ENCODE data around the gene BRSK2. TPM values are rescaled to one million over a fixed set of nuclear protein-coding genes. Genes with fewer than 3 reads are reported as not detected.

BRSK2 gene
- total RNA-seq, 3 donors from 2014 or later: 0.15 to 0.80 (median 0.66) TPM

DNA sequence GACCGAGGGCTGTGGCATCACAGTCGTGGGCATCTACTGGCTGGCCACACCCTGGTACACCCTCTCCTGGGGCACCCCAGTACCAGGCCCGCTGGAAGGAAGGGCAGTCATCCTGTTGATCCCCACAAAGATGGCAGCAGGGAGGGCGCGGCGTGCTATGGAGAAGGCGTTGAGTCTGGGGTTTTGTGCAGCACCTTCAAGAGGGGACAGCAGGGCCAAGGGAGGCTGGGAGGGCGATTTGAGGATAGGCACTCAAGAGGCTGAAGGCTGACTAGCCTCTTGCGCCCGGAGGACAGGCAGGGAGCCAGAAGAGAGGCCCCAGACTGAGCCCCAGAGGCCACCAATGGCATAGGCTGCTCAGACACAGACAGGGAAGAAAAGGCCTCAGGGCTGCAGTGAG, 2.2 kb upstream of the BRSK2 start:
- TF ChIP-seq POLR2AphosphoS5 (IDR thresholded peaks at IDR 0.05) (no peak), POLR2A (IDR thresholded peaks at IDR 0.05) (no peak)
- TF ChIP-seq, protein P1, sequence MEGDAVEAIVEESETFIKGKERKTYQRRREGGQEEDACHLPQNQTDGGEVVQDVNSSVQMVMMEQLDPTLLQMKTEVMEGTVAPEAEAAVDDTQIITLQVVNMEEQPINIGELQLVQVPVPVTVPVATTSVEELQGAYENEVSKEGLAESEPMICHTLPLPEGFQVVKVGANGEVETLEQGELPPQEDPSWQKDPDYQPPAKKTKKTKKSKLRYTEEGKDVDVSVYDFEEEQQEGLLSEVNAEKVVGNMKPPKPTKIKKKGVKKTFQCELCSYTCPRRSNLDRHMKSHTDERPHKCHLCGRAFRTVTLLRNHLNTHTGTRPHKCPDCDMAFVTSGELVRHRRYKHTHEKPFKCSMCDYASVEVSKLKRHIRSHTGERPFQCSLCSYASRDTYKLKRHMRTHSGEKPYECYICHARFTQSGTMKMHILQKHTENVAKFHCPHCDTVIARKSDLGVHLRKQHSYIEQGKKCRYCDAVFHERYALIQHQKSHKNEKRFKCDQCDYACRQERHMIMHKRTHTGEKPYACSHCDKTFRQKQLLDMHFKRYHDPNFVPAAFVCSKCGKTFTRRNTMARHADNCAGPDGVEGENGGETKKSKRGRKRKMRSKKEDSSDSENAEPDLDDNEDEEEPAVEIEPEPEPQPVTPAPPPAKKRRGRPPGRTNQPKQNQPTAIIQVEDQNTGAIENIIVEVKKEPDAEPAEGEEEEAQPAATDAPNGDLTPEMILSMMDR (IDR thresholded peaks at IDR 0.05): no peak
- DNase-seq (ENCODE audit: low spot score in 2 of 2): no peak
- intact Hi-C loops (cut with DNase I; ENCODE audit: low total_unique reads): no loop called here

DNA sequence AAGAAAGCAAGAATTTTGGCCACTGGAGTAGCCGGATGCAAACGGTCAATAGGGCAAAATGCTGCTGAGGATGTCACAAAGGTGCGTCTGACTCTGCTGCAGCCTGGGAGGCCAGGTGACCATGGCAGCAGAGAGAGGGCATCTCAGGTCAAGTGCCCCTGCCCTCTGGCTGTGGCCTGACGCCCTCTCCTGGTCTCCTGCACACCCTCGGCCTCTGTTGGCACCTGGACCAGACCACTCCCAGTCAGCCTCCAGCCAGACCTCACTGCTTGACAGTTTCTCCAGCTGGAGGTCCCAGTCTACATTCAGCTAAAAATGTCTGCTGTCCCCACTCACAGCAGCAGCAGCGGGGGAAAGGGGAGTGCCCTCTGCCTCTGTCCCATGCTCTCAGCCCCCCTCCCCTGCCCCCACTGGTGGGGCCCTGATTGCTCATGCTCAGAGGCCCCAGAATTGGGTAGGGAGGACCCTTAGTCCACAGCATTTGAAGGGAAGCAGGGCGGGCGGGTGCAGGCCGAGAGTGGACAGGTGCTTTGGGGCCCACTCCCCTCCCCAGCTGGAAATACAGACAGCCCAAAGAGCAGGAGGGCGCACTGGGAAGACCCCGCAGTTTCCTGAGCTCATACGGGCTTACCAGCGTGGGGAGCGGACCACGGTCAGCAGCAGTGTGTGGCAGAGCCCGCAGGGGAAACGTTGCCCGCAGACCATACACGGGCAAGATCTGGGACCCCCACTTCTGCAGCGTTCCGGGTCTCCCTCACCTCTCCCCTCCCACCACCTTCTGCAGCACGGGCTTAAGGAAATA, 1.6 kb upstream of the BRSK2 start:
- Histone ChIP-seq H3K27ac (no peak overlapping the region), H3K27me3 (peaks cover 3 to 26% of the 10 kb centered on the region in 2 donors), H3K4me1 (peaks cover 4 to 5% of the 10 kb centered on the region in 2 donors), H3K36me3 (no peaks in the 10 kb centered on the region), H3K4me3 (no peak overlapping the region), H3K9me3 (no peaks in the 10 kb centered on the region)
- DNase-seq (ENCODE audit: low spot score in 2 of 2): no peak
- TF ChIP-seq, protein P1 (IDR thresholded peaks at IDR 0.05): no peak
- TF ChIP-seq POLR2A (IDR thresholded peaks at IDR 0.05) (no peak), POLR2AphosphoS5 (IDR thresholded peaks at IDR 0.05) (no peak)
- intact Hi-C loops (cut with DNase I; ENCODE audit: low total_unique reads): no loop called here

More for the DNA sequence above, 2.2 kb upstream of the BRSK2 start:
- Histone ChIP-seq H3K27ac (no peak overlapping the region), H3K36me3 (no peaks in the 10 kb centered on the region), H3K4me3 (no peak overlapping the region), H3K9me3 (no peaks in the 10 kb centered on the region), H3K4me1 (peaks cover 4 to 5% of the 10 kb centered on the region in 2 donors), H3K27me3 (peaks cover 3 to 20% of the 10 kb centered on the region in 2 donors)

DNA sequence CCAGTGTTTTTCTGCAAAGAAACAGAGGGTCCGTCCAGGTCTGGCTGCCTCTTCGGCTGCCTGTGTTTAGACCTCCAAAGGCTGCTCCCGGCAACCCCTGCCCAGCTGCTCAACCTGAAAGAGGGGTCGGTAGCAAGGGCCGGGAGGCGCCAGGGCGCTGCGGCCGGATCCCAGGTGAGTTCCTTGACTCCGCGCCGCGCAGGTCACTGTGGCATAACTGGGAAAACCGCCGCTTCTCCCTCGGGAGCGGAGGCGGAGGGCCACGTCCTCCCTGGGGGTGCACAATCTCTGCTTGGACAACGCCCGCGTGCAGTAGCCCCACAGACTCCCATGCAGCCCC, 1.0 kb upstream of the BRSK2 start:
- Histone ChIP-seq H3K36me3 (no peaks in the 10 kb centered on the region), H3K4me1 (peaks cover 4 to 5% of the 10 kb centered on the region in 2 donors), H3K27me3 (peaks cover 3 to 32% of the 10 kb centered on the region in 2 donors), H3K27ac (no peak overlapping the region), H3K9me3 (no peaks in the 10 kb centered on the region), H3K4me3 (peak overlapping the region; percentile 39 to 74 (median 47))
- no peak for TF ChIP-seq POLR2A (IDR thresholded peaks at IDR 0.05)
- TF ChIP-seq, protein P1 (IDR thresholded peaks at IDR 0.05): no peak
- TF ChIP-seq POLR2AphosphoS5 (IDR thresholded peaks at IDR 0.05): no peak
- intact Hi-C loops (cut with DNase I; ENCODE audit: low total_unique reads): no loop called here
- no peak for DNase-seq (ENCODE audit: low spot score in 2 of 2)

DNA sequence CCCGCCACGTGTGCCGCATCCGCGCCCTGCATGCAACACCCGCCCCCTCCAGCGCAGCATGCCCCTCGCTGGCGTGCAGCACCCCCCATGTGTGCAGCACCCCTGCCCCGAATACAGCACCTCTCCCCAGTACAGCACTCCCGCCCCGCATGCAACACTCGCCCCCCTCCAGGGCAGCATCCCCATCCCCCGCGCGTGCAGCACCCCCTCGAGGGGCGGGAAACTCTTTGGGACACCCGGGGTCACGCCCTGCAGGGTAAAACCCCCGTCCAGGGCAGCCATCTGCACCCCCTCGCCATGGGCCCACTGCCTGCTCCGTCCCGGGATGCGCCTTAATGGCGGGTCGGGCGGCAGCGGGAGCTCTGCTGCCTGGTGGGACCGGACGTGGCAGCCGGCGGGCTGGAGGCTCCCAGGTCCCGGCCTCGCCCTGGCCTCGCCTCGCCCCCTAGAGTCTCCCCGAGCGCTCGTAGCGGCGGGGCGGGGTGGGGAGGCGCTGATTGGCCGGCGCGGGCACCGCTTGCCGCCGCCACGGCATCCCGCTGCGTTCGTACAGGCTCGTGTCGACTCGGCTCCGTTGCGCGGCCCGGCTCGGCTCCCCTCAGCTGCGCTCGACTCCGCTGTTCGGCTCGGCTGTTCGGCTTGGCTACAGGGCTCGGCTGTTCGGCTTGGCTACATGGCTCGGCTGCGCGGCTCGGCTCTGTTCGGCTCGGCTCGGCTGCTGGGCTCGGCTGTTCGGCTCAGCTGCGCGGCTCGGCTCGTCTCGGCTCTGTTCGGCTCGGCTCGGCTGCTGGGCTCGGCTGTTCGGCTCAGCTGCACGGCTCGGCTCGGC, 417 bp upstream of the BRSK2 start:
- no peaks in the 10 kb centered on the region for H3K36me3 ChIP-seq
- H3K4me3 ChIP-seq: peak overlapping the region; percentile 39 to 74 (median 47)
- H3K4me1 ChIP-seq: peaks cover 4 to 5% of the 10 kb centered on the region in 2 donors
- H3K27me3 ChIP-seq: peaks cover 3 to 33% of the 10 kb centered on the region in 2 donors
- peak overlapping the region in 1 of 2 donors; percentile 33 for H3K27ac ChIP-seq
- intact Hi-C loops (cut with DNase I; ENCODE audit: low total_unique reads): no loop called here
- no peaks in the 10 kb centered on the region for H3K9me3 ChIP-seq
- TF ChIP-seq POLR2AphosphoS5 (IDR thresholded peaks at IDR 0.05): peak in 1 of 3 donors; percentile 22
- TF ChIP-seq, protein P1 (IDR thresholded peaks at IDR 0.05): no peak
- DNase-seq (ENCODE audit: low spot score in 2 of 2): peak; percentile 94 to 98

Measured in breast epithelium (tissue), 4 donors.